Measurements from ENCODE around the gene NYNRIN.

The NYNRIN gene

GRCh38 chr14:24388474-24389179 lies 10.2 kb upstream of the NYNRIN start:
- Mint-ChIP-seq H3K9me3 (no peaks in the 10 kb centered on the region), H3K36me3 (ENCODE audit: insufficient read depth) (no peaks in the 10 kb centered on the region), H3K4me3 (no peak overlapping the region), H3K27me3 (peaks cover 44% of the 10 kb centered on the region), H3K4me1 (no peaks in the 10 kb centered on the region), H3K27ac (ENCODE audit: low read depth) (no peak overlapping the region)
- ATAC-seq (replicated peaks; ENCODE audit: extremely low read depth, poor library complexity, severe bottlenecking), result no peak
- no peak for DNase-seq (ENCODE audit: low spot score in 2 of 2)

GRCh38 chr14:24389226-24389848 lies 9.5 kb upstream of the NYNRIN start:
- H3K4me1 Mint-ChIP-seq, result no peaks in the 10 kb centered on the region
- peaks cover 44% of the 10 kb centered on the region for H3K27me3 Mint-ChIP-seq
- DNase-seq (ENCODE audit: low spot score in 2 of 2), result no peak
- H3K27ac Mint-ChIP-seq (ENCODE audit: low read depth), result no peak overlapping the region
- no peaks in the 10 kb centered on the region for H3K9me3 Mint-ChIP-seq
- no peak overlapping the region for H3K4me3 Mint-ChIP-seq
- ATAC-seq (replicated peaks; ENCODE audit: extremely low read depth, poor library complexity, severe bottlenecking), result no peak
- H3K36me3 Mint-ChIP-seq (ENCODE audit: insufficient read depth), result no peaks in the 10 kb centered on the region

DNA sequence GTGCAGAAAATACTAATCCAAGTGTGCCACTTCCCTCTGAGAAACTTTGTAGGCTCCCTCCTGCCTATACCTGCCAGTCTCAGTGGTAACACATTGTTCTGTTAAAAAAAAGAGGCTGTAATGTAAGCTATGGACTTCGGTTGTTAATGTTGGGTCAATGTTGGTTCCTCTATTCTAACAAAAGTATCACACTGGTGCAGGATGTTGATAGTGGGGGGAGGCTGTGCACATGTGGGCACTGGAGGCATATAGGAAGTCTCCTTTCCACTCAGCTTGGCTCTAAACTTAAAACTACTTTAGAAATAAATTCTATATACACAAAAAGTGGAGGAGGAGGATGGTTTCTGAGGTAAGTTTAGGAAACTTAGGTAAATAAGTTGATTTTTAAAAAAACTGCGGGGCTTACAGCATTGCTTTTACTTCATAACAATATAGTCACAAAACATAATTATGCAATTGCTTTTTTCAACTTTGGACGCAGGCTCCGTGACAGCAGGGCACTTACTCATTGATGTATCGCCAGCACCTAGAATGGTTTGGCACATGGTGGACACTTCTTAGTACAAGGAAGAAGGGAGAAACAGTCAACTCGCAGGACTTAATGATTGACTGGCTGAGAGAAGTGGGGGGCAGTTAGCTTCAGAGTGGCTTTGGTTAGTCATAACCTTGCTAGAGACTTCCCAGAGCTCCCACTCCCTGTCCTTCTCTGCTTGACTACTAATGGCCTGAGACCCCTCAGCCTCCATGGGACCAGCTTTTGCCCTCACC lies 7.9 kb upstream of the NYNRIN start:
- no peak for DNase-seq (ENCODE audit: low spot score in 2 of 2)
- no peak for ATAC-seq (replicated peaks; ENCODE audit: extremely low read depth, poor library complexity, severe bottlenecking)
- Mint-ChIP-seq H3K27me3 (peaks cover 44% of the 10 kb centered on the region), H3K9me3 (no peaks in the 10 kb centered on the region), H3K4me3 (no peak overlapping the region), H3K27ac (ENCODE audit: low read depth) (no peak overlapping the region), H3K36me3 (ENCODE audit: insufficient read depth) (no peaks in the 10 kb centered on the region), H3K4me1 (no peaks in the 10 kb centered on the region)

DNA sequence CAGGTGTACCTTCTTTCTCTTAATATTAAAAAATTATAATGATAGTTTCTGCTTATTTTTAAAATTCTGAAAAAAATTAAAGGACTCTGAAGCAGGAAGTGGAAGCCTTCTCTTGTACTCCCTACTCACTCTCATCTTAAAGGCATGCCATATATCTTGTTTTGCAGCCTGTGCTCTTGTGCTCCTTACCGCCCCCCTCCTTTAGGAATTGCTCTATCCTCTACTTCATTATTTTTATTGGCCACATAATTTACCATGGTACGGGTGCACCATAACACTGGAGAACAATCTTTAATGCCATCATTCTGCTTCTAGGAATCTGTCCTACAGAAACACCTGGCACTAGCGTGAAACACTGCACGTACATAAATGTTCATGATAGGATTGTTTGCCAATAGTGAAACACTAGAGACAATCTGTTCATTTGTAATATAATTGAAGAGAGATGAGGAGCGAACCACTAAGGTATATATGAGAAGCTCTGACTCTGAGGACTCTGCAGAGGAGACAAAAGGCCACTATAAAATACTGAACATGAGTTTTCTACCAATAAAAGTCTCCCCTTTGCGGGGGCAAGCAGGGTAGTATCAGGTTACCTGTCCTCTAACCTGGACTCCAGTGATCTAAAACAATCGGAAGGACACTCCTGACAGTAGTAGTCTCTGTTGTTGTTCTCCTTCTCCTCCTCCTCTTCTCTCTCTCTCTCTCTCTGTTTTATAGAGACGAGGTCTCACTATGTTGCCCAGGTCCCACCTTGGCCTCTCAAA lies 6.3 kb upstream of the NYNRIN start:
- no peak for DNase-seq (ENCODE audit: low spot score in 2 of 2)
- no peaks in the 10 kb centered on the region for H3K4me1 Mint-ChIP-seq

DNA sequence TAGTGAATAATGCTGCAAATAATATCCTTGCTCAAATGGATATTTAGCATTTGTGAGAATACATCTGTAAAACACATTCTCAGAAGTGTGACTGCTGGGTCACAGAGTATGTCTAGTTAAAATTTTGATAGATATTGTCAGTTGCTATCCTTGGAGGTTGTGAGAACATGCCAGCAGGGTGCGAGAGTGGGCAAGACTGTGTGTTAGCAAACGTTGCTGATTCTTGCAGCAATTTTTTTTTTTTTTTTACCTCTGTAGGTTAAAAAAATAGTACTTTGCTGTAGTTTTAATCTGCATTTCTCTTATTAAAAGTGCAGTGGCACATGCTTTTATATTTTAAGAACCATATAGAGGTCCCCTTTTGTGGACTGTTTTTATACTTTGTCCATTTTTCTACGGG lies 4.5 kb upstream of the NYNRIN start:
- no peak for ATAC-seq (replicated peaks; ENCODE audit: extremely low read depth, poor library complexity, severe bottlenecking)
- DNase-seq (ENCODE audit: low spot score in 2 of 2), result no peak
- Mint-ChIP-seq H3K9me3 (no peaks in the 10 kb centered on the region), H3K36me3 (ENCODE audit: insufficient read depth) (no peaks in the 10 kb centered on the region), H3K4me1 (peaks cover under 1% of the 10 kb centered on the region), H3K4me3 (no peak overlapping the region), H3K27me3 (peaks cover 38% of the 10 kb centered on the region), H3K27ac (ENCODE audit: low read depth) (no peak overlapping the region)

More for the DNA sequence above, 6.3 kb upstream of the NYNRIN start:
- no peak for ATAC-seq (replicated peaks; ENCODE audit: extremely low read depth, poor library complexity, severe bottlenecking)
- Mint-ChIP-seq H3K36me3 (ENCODE audit: insufficient read depth) (no peaks in the 10 kb centered on the region), H3K27me3 (peaks cover 44% of the 10 kb centered on the region), H3K9me3 (no peaks in the 10 kb centered on the region), H3K27ac (ENCODE audit: low read depth) (no peak overlapping the region), H3K4me3 (no peak overlapping the region)

- peaks cover 5% of the 10 kb centered on the region for H3K4me1 Mint-ChIP-seq
- peaks cover 36% of the 10 kb centered on the region for H3K27me3 Mint-ChIP-seq
- ATAC-seq (replicated peaks; ENCODE audit: extremely low read depth, poor library complexity, severe bottlenecking), result no peak
- H3K9me3 Mint-ChIP-seq, result no peaks in the 10 kb centered on the region
- H3K27ac Mint-ChIP-seq (ENCODE audit: low read depth), result no peak overlapping the region
- DNase-seq (ENCODE audit: low spot score in 2 of 2), result no peak
- peaks cover 1% of the 10 kb centered on the region for H3K36me3 Mint-ChIP-seq (ENCODE audit: insufficient read depth)
- no peak overlapping the region for H3K4me3 Mint-ChIP-seq
Observed at GRCh38 chr14:24395609-24396582, 2.9 kb upstream of the NYNRIN start.

DNA sequence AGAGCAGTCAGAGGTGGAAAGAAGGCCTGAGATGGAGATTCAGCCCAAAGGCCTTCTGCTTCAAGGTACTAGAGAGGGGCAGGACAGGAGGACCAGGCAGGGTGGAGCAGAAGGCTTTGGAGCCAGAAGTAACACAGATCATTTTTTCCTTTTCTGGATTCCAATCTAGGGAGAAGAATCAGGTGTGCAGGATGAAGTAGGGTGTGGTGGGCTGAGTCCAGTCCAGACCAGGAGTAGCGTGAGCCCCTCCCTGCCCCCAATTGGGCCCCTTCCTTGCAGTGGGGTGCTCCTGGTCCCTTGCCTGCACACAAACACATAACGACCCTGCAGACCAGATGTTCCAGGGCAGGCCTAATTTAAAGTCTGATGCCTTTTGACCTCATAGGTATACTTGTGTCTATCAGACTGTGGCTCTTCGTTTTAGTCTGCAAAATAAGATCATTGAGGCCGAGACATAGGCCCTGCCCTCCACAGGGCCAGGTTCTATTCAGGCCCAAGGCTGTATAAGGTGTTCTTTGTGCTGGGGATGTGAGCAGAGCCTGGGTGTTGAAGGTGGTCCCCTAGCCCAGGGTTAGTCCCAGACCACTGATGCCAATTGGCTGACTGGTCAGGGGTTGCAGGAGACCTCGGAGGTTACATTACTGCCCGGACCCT lies 1.0 kb upstream of the NYNRIN start:
- DNase-seq (ENCODE audit: low spot score in 2 of 2) (no peak), ATAC-seq (replicated peaks; ENCODE audit: extremely low read depth, poor library complexity, severe bottlenecking) (no peak)
- Mint-ChIP-seq H3K36me3 (ENCODE audit: insufficient read depth) (peaks cover 1% of the 10 kb centered on the region), H3K27me3 (peaks cover 27% of the 10 kb centered on the region), H3K4me1 (peaks cover 5% of the 10 kb centered on the region), H3K9me3 (no peaks in the 10 kb centered on the region), H3K27ac (ENCODE audit: low read depth) (no peak overlapping the region), H3K4me3 (peak overlapping the region; percentile 42)

GRCh38 chr14:24398293-24398652 lies 530 bp upstream of the NYNRIN start:
- no peak for ATAC-seq (replicated peaks; ENCODE audit: extremely low read depth, poor library complexity, severe bottlenecking)
- Mint-ChIP-seq H3K27ac (ENCODE audit: low read depth) (no peak overlapping the region), H3K4me1 (peaks cover 5% of the 10 kb centered on the region), H3K9me3 (no peaks in the 10 kb centered on the region), H3K27me3 (peaks cover 30% of the 10 kb centered on the region), H3K4me3 (no peak overlapping the region), H3K36me3 (ENCODE audit: insufficient read depth) (peaks cover 1% of the 10 kb centered on the region)
- DNase-seq (ENCODE audit: low spot score in 2 of 2), result no peak

- H3K36me3 Mint-ChIP-seq (ENCODE audit: insufficient read depth), result peaks cover 1% of the 10 kb centered on the region
Observed at GRCh38 chr14:24399447-24399822, 632 bp downstream of the NYNRIN start.

DNA sequence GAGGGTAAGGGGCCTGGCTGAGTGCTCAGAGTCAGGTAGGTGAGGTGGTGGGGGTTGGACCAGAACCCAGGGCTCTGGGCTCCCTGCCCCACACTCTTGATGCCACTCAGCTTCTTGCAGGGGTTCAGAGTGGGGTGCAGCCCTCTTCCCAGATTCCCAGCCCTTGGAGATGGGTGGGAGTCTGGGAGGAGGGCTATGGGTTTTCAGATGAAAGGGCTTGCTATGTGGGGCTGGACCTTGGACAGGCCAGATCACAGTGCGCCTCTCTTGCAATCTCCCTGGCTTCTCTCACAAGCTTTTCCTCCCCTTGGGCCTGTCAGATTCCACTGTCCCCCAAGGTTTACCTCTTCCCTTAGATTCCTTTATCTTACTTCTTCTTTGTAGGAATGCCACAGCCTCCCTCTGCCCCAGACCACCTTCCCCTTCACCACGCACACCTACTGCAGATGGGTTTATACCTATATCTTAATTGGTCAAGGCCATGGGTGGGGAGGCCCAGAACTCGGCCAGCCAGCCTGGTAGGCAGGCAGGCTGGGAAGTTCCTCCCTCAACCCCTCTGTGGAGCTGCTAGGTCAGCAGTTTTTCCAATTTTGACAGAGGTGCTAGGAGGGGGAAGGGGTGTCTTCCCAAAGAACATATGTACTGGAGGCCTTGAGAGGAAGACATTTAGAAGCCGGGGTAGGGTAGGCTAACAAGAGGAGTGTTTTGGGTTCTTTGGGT lies 1.4 kb downstream of the NYNRIN start:
- Mint-ChIP-seq H3K9me3 (no peaks in the 10 kb centered on the region), H3K36me3 (ENCODE audit: insufficient read depth) (peaks cover 1% of the 10 kb centered on the region), H3K4me3 (peak overlapping the region; percentile 70), H3K4me1 (peaks cover 5% of the 10 kb centered on the region), H3K27ac (ENCODE audit: low read depth) (no peak overlapping the region), H3K27me3 (peaks cover 48% of the 10 kb centered on the region)
- ATAC-seq (replicated peaks; ENCODE audit: extremely low read depth, poor library complexity, severe bottlenecking) (no peak), DNase-seq (ENCODE audit: low spot score in 2 of 2) (no peak)

More at GRCh38 chr14:24399447-24399822, 632 bp downstream of the NYNRIN start:
- no peaks in the 10 kb centered on the region for H3K9me3 Mint-ChIP-seq
- DNase-seq (ENCODE audit: low spot score in 2 of 2), result no peak
- no peak overlapping the region for H3K27ac Mint-ChIP-seq (ENCODE audit: low read depth)
- ATAC-seq (replicated peaks; ENCODE audit: extremely low read depth, poor library complexity, severe bottlenecking), result no peak
- H3K27me3 Mint-ChIP-seq, result peaks cover 41% of the 10 kb centered on the region
- peaks cover 5% of the 10 kb centered on the region for H3K4me1 Mint-ChIP-seq
- H3K4me3 Mint-ChIP-seq, result peak overlapping the region; percentile 70

All from central memory CD8-positive, alpha-beta T cell (primary cell).